HepG2 (cell line): ENCODE results near the gene DTNB. TPM values are rescaled to one million over a fixed set of nuclear protein-coding genes. Genes with fewer than 3 reads are reported as not detected.
A peak's percentile ranks its signal among the peaks of the same experiment; 100 is the strongest.

Experiments used
- ARNT2 ChIP-seq: sonication (generic); formaldehyde crosslinking; IDR thresholded peaks from 2 replicates; pipeline ENCODE4 v1.8.0; 2022; ENCODE audit warnings: mild to moderate bottlenecking, low read depth, missing genetic modification reagents, moderate library complexity
- CREM ChIP-seq, 2 experiments: sonication (generic) in 1 of 2; formaldehyde crosslinking in 1 of 2; IDR thresholded peaks; 2 replicates each; pipeline versions ENCODE4 v1.4.0 to v1.6.1; 2016 to 2020; ENCODE audit warnings: antibody characterized with exemption in 1 of 2, mild to moderate bottlenecking in 1 of 2, missing genetic modification reagents in 1 of 2
- DZIP1 ChIP-seq: sonication (generic); formaldehyde crosslinking; IDR thresholded peaks from 2 replicates; pipeline ENCODE4 v1.5.0; 2020; ENCODE audit warnings: mild to moderate bottlenecking, missing genetic modification reagents
- ELF3 ChIP-seq: IDR thresholded peaks from 2 replicates; pipeline ENCODE4 v1.6.1; 2016; ENCODE audit warnings: missing genetic modification reagents, missing compliant biosample characterization
- ETV6 ChIP-seq: sonication (generic); formaldehyde crosslinking; conservative IDR thresholded peaks from 2 replicates; pipeline ENCODE4 v1.4.0; 2020; ENCODE audit warnings: missing genetic modification reagents
- FOXK2 ChIP-seq: fragments of 450-650 bp; IDR thresholded peaks from 2 replicates; pipeline ENCODE4 v1.6.1; 2016
- MLX ChIP-seq: IDR thresholded peaks from 2 replicates; pipeline ENCODE4 v1.6.1; 2016
- MNT ChIP-seq: fragments of 450-650 bp; IDR thresholded peaks from 2 replicates; pipeline ENCODE4 v1.6.1; 2016
- NFE2 ChIP-seq: sonication (generic); formaldehyde crosslinking; IDR thresholded peaks from 2 replicates; pipeline ENCODE4 v1.4.0; 2020; ENCODE audit warnings: missing genetic modification reagents
- RXRA ChIP-seq: sonication (generic); formaldehyde crosslinking; IDR thresholded peaks from 2 replicates; pipeline ENCODE4 v1.5.1; 2020; ENCODE audit warnings: missing genetic modification reagents
- SKI ChIP-seq: fragments of 450-650 bp; IDR thresholded peaks from one replicate; pipeline ENCODE4 v1.6.1; 2018; ENCODE audit warnings: mild to moderate bottlenecking; ENCODE audit not compliant: partially characterized antibody
- TBP ChIP-seq: sonication (generic); formaldehyde crosslinking; IDR thresholded peaks from 2 replicates; pipeline ENCODE4 v1.5.0; 2020; ENCODE audit warnings: missing genetic modification reagents
- THAP11 ChIP-seq: IDR thresholded peaks from 2 replicates; pipeline ENCODE4 v1.6.1; 2016; ENCODE audit warnings: missing biosample characterization, missing genetic modification reagents
- ZNF143 ChIP-seq: sonication (generic); formaldehyde crosslinking; IDR thresholded peaks from 2 replicates; pipeline ENCODE4 v1.4.0; 2020; ENCODE audit warnings: missing genetic modification reagents
- ZNF44 ChIP-seq: sonication (generic); formaldehyde crosslinking; IDR thresholded peaks from 2 replicates; pipeline ENCODE4 v1.5.1; 2020; ENCODE audit warnings: mild to moderate bottlenecking, missing genetic modification reagents
- ZNF441 ChIP-seq: sonication (generic); formaldehyde crosslinking; IDR thresholded peaks from 2 replicates; pipeline ENCODE4 v1.7.0; 2021; ENCODE audit warnings: missing genetic modification reagents, borderline replicate concordance
- ZNF503 ChIP-seq: sonication (generic); formaldehyde crosslinking; IDR thresholded peaks from 2 replicates; pipeline ENCODE4 v1.4.0; 2020; ENCODE audit warnings: missing genetic modification reagents
- ZNF513 ChIP-seq: sonication (generic); formaldehyde crosslinking; conservative IDR thresholded peaks from 2 replicates; pipeline ENCODE4 v1.5.0; 2020; ENCODE audit warnings: missing genetic modification reagents
- ZNF576 ChIP-seq: sonication (generic); formaldehyde crosslinking; IDR thresholded peaks from 2 replicates; pipeline ENCODE4 v1.4.0; 2020; ENCODE audit warnings: mild to moderate bottlenecking, missing genetic modification reagents
- ZNF616 ChIP-seq: sonication (generic); formaldehyde crosslinking; IDR thresholded peaks from 2 replicates; pipeline ENCODE4 v1.5.0; 2020; ENCODE audit warnings: low read depth, mild to moderate bottlenecking, missing genetic modification reagents
- polyA plus RNA-seq, 8 experiments: library from polyadenylated mRNA; depleted of rRNA in 3 of 8; stranded (reverse) in 7 of 8; unstranded in 1 of 8; fragments of >200 nt; fragmentation: Illumina TruSeq in 4 of 8; extraction: Trizol in 4 of 8; gene quantifications; 2 replicates each; pipeline versions ENCODE4 v1.2.1 to v1.2.3, GENCODE V29; 2011 to 2016; ENCODE audit warnings: low read depth in 4 of 8, missing spikeins in 1 of 8, mixed read lengths in 1 of 8; ENCODE audit not compliant: insufficient read depth in 1 of 8
- total RNA-seq, 5 experiments: library from RNA; depleted of rRNA; stranded (reverse); fragments of >200 nt; fragmentation: Illumina TruSeq; extraction: Trizol; gene quantifications; 2 replicates each; pipeline ENCODE4 v1.2.3, GENCODE V29; 2016; ENCODE audit warnings: low read depth in 1 of 5

DTNB gene
- total and polyA plus RNA-seq, 2 of the 13 experiments (the other 11 are each of a cell fraction or from before 2014, with no cell fraction given): 14.4 to 23.9 TPM

GRCh38 chr2:25711675-25712354, 38.4 kb upstream of the DTNB start (continued):
- TF ChIP-seq MLX (CRISPR knock-in tag) (peak; percentile 72; the same call in 1 of the 2 replicates), ZNF576 (CRISPR knock-in tag) (no peak), NFE2 (no peak), ZNF616 (CRISPR knock-in tag) (no peak), ZNF513 (CRISPR knock-in tag) (no peak), TBP (CRISPR knock-in tag) (no peak), FOXK2 (no peak), ZNF503 (CRISPR knock-in tag) (no peak), ELF3 (CRISPR knock-in tag) (peak; percentile 93), DZIP1 (no peak), THAP11 (CRISPR knock-in tag) (no peak), ZNF441 (CRISPR knock-in tag) (0 out of 2 replicates have a peak, but pooled peaks have one; percentile 36), ZNF44 (CRISPR knock-in tag) (no peak), RXRA (CRISPR knock-in tag) (no peak), MNT (peak; percentile 69; the same call in 1 of the 2 replicates), ETV6 (CRISPR knock-in tag) (no peak), SKI (no peak), ZNF143 (CRISPR knock-in tag) (no peak), CREM (IDR thresholded peaks at IDR 0.05) (no peak), CREM (CRISPR knock-in tag; IDR thresholded peaks at IDR 0.05) (no peak), ARNT2 (CRISPR knock-in tag) (no peak)
